Measurements from ENCODE around the gene GOLM1. TPM values are rescaled to one million over a fixed set of nuclear protein-coding genes. Genes with fewer than 3 reads are reported as not detected.

Gene GOLM1
- polyA plus RNA-seq, 1 donor, result 124 TPM

DNA sequence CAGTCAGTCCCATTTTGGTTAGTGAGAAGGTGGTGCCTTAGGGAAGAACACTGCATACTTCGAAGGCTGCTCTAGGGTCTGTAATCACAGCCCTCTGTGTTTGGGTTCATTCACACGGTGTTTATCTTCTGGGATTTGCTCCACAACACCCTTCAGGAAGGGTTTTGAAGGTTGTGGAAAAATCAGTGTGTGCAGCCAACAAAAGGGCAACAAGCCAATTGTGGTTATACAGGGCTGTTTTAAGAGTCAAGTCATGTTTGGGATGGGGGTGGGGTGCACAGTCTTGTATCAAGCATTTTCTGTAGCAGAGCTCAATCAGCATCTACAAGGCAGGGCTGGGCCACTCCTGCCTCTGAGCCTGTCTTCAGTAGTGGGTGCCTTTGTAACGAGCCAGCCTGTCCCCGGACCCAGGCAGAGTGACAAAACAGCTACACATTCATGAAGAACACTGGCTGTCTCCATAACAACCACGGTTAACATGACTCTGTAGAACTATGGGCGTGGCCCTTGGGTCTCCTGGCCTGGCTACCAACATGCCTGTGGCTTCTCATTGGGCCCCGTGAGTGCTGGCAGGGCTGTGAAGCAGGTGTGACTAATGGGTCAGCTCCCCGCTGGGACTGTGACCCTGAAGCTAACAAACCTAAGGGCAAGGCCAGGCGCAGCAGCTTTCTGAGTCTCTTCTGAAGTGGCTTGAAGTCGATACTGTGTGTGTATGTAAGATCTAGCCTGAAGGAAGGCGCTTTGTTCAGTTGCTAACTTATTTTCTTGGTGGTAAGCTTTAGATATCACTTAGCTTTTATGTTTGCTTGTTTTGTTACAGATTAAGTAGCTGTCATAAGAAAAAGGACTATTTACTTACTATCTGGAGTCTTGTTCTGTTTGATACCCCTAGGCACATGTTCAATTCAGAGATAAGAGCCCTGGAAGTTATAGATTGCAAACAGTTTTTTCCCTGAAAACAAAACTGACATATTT lies 27.9 kb upstream of the GOLM1 start:
- no CpG with 5 or more reads among the region's 11 CpGs for WGBS (ENCODE audit: insufficient coverage, low lambda C conversion rate)
- H3K4me1 ChIP-seq (ENCODE audit: control insufficient read depth, insufficient read depth, low read length), result peaks cover 15% of the 10 kb centered on the region

GRCh38 chr9:86122311-86122710 lies 23.0 kb upstream of the GOLM1 start:
- Histone ChIP-seq H3K36me3 (ENCODE audit: control insufficient read depth, insufficient read depth, low read length) (no peaks in the 10 kb centered on the region), H3K27ac (ENCODE audit: low read length) (no peak overlapping the region), H3K27me3 (ENCODE audit: control insufficient read depth, insufficient read depth, low read length) (no peaks in the 10 kb centered on the region), H3K4me3 (ENCODE audit: low read length) (no peak overlapping the region), H3K9me3 (ENCODE audit: control insufficient read depth, low read depth, low read length) (no peaks in the 10 kb centered on the region), H3K4me1 (ENCODE audit: control insufficient read depth, insufficient read depth, low read length) (peaks cover 5% of the 10 kb centered on the region)
- no CpG with 5 or more reads among the region's 2 CpGs for WGBS (ENCODE audit: insufficient coverage, low lambda C conversion rate)
- no peak for DNase-seq

More for the DNA sequence above, 27.9 kb upstream of the GOLM1 start:
- Histone ChIP-seq H3K27ac (ENCODE audit: low read length) (peak overlapping the region; percentile 87), H3K9me3 (ENCODE audit: control insufficient read depth, low read depth, low read length) (no peaks in the 10 kb centered on the region), H3K36me3 (ENCODE audit: control insufficient read depth, insufficient read depth, low read length) (no peaks in the 10 kb centered on the region), H3K27me3 (ENCODE audit: control insufficient read depth, insufficient read depth, low read length) (no peaks in the 10 kb centered on the region), H3K4me3 (ENCODE audit: low read length) (no peak overlapping the region)
- peak; percentile 94 to 97 for DNase-seq

GRCh38 chr9:86119457-86119856 lies 20.1 kb upstream of the GOLM1 start:
- Histone ChIP-seq H3K9me3 (ENCODE audit: control insufficient read depth, low read depth, low read length) (no peaks in the 10 kb centered on the region), H3K4me1 (ENCODE audit: control insufficient read depth, insufficient read depth, low read length) (no peaks in the 10 kb centered on the region), H3K4me3 (ENCODE audit: low read length) (no peak overlapping the region), H3K36me3 (ENCODE audit: control insufficient read depth, insufficient read depth, low read length) (no peaks in the 10 kb centered on the region), H3K27ac (ENCODE audit: low read length) (no peak overlapping the region), H3K27me3 (ENCODE audit: control insufficient read depth, insufficient read depth, low read length) (no peaks in the 10 kb centered on the region)
- no peak for DNase-seq
- no CpG with 5 or more reads among the region's 5 CpGs for WGBS (ENCODE audit: insufficient coverage, low lambda C conversion rate)

DNA sequence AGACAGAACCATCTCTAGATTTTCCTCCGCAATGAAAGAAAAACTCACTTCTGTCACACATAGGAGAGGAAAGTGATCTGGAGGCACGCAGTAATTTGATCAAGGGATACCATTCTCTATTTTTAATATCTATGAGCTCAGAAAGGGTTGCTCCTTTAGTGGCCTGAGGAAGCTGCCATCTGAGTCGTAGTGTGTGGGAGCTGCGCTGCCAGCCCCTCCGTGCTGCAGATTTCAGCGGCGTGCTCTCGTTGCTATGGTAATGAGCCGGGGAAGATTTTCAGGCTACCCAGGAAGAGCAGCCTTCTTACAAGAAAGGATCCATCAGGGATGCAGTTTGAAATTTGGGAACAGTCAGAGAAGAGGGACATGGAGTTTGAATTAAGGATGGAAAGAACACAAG lies 17.1 kb upstream of the GOLM1 start:
- no peak overlapping the region for H3K4me3 ChIP-seq (ENCODE audit: low read length)
- no peaks in the 10 kb centered on the region for H3K4me1 ChIP-seq (ENCODE audit: control insufficient read depth, insufficient read depth, low read length)
- no peak for DNase-seq
- H3K27ac ChIP-seq (ENCODE audit: low read length), result no peak overlapping the region
- no peaks in the 10 kb centered on the region for H3K27me3 ChIP-seq (ENCODE audit: control insufficient read depth, insufficient read depth, low read length)
- 40% methylated on average over 1 of the region's 9 CpGs for WGBS (ENCODE audit: insufficient coverage, low lambda C conversion rate)
- H3K36me3 ChIP-seq (ENCODE audit: control insufficient read depth, insufficient read depth, low read length), result no peaks in the 10 kb centered on the region
- no peaks in the 10 kb centered on the region for H3K9me3 ChIP-seq (ENCODE audit: control insufficient read depth, low read depth, low read length)

DNA sequence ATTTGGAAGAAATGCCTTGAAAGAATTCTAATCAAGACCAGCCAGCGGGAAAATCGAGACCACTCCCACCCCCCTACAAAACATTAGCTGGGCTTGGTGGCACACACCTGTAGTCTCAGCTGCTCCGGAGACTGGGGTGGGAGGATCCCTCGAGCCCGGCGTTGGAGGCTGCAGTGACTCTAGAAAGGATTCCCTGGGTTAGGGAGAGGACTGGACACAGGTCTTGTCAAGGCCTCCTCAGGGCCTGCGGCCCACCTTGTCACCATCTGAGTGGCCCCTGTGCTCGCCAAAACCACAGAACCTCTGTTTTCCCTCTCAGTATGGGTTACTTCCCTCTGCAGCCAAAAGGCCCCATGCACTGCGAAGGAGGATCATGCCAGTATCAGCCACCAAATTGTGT lies 16.5 kb upstream of the GOLM1 start:
- no peak overlapping the region for H3K27ac ChIP-seq (ENCODE audit: low read length)
- H3K4me3 ChIP-seq (ENCODE audit: low read length), result no peak overlapping the region
- no peaks in the 10 kb centered on the region for H3K4me1 ChIP-seq (ENCODE audit: control insufficient read depth, insufficient read depth, low read length)
- H3K9me3 ChIP-seq (ENCODE audit: control insufficient read depth, low read depth, low read length), result no peaks in the 10 kb centered on the region
- H3K36me3 ChIP-seq (ENCODE audit: control insufficient read depth, insufficient read depth, low read length), result no peaks in the 10 kb centered on the region
- no peaks in the 10 kb centered on the region for H3K27me3 ChIP-seq (ENCODE audit: control insufficient read depth, insufficient read depth, low read length)
- no peak for DNase-seq
- WGBS (ENCODE audit: insufficient coverage, low lambda C conversion rate), result no CpG with 5 or more reads among the region's 9 CpGs

DNA sequence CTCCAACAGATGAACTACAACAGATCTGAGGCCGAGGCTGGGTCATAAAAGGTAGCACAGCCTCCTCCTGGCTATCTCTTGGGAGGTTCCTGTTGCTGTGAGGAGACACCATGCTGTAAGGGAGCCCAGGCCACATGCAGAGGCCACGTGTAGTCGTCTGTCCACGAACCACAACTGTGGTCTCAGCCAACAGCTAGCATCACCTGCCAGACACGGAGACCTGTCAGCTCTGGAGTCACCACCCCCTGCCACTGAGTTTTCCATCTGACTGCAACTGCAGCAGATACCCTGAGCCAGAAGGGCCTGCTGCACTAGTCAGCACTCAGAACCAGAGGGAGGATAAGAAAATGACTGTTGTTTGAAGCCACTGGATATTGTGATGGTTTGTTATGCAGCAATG lies 12.7 kb upstream of the GOLM1 start:
- DNase-seq, result no peak
- H3K27me3 ChIP-seq (ENCODE audit: control insufficient read depth, insufficient read depth, low read length), result no peaks in the 10 kb centered on the region
- no peak overlapping the region for H3K4me3 ChIP-seq (ENCODE audit: low read length)
- H3K27ac ChIP-seq (ENCODE audit: low read length), result no peak overlapping the region
- no peaks in the 10 kb centered on the region for H3K4me1 ChIP-seq (ENCODE audit: control insufficient read depth, insufficient read depth, low read length)
- no peaks in the 10 kb centered on the region for H3K9me3 ChIP-seq (ENCODE audit: control insufficient read depth, low read depth, low read length)
- no peaks in the 10 kb centered on the region for H3K36me3 ChIP-seq (ENCODE audit: control insufficient read depth, insufficient read depth, low read length)
- no CpG with 5 or more reads among the region's 5 CpGs for WGBS (ENCODE audit: insufficient coverage, low lambda C conversion rate)

- Histone ChIP-seq H3K9me3 (ENCODE audit: control insufficient read depth, low read depth, low read length) (no peaks in the 10 kb centered on the region), H3K4me1 (ENCODE audit: control insufficient read depth, insufficient read depth, low read length) (peaks cover 10% of the 10 kb centered on the region), H3K27me3 (ENCODE audit: control insufficient read depth, insufficient read depth, low read length) (no peaks in the 10 kb centered on the region), H3K36me3 (ENCODE audit: control insufficient read depth, insufficient read depth, low read length) (no peaks in the 10 kb centered on the region), H3K27ac (ENCODE audit: low read length) (no peak overlapping the region), H3K4me3 (ENCODE audit: low read length) (no peak overlapping the region)
- WGBS (ENCODE audit: insufficient coverage, low lambda C conversion rate), result no CpG with 5 or more reads among the region's 3 CpGs
- no peak for DNase-seq
Measured at GRCh38 chr9:86102626-86103025, 3.3 kb upstream of the GOLM1 start.

- peak in 1 of 2 donors; percentile 78 for DNase-seq
- Histone ChIP-seq H3K27me3 (ENCODE audit: control insufficient read depth, insufficient read depth, low read length) (no peaks in the 10 kb centered on the region), H3K4me3 (ENCODE audit: low read length) (peak overlapping the region; percentile 60), H3K27ac (ENCODE audit: low read length) (peak overlapping the region; percentile 44), H3K36me3 (ENCODE audit: control insufficient read depth, insufficient read depth, low read length) (no peaks in the 10 kb centered on the region), H3K4me1 (ENCODE audit: control insufficient read depth, insufficient read depth, low read length) (peaks cover 29% of the 10 kb centered on the region), H3K9me3 (ENCODE audit: control insufficient read depth, low read depth, low read length) (no peaks in the 10 kb centered on the region)
- WGBS (ENCODE audit: insufficient coverage, low lambda C conversion rate), result 0% methylated on average over 3 of the region's 45 CpGs
Measured at GRCh38 chr9:86099701-86100364, 475 bp upstream of the GOLM1 start.

- peak in 1 of 2 donors; percentile 40 for DNase-seq
- Histone ChIP-seq H3K4me3 (ENCODE audit: low read length) (peak overlapping the region; percentile 79), H3K4me1 (ENCODE audit: control insufficient read depth, insufficient read depth, low read length) (peaks cover 41% of the 10 kb centered on the region), H3K27me3 (ENCODE audit: control insufficient read depth, insufficient read depth, low read length) (no peaks in the 10 kb centered on the region), H3K36me3 (ENCODE audit: control insufficient read depth, insufficient read depth, low read length) (no peaks in the 10 kb centered on the region), H3K9me3 (ENCODE audit: control insufficient read depth, low read depth, low read length) (no peaks in the 10 kb centered on the region), H3K27ac (ENCODE audit: low read length) (peak overlapping the region; percentile 4)
- 0% methylated on average over 1 of the region's 10 CpGs for WGBS (ENCODE audit: insufficient coverage, low lambda C conversion rate)
Measured at GRCh38 chr9:86097510-86098224, 1.7 kb downstream of the GOLM1 start.

DNA sequence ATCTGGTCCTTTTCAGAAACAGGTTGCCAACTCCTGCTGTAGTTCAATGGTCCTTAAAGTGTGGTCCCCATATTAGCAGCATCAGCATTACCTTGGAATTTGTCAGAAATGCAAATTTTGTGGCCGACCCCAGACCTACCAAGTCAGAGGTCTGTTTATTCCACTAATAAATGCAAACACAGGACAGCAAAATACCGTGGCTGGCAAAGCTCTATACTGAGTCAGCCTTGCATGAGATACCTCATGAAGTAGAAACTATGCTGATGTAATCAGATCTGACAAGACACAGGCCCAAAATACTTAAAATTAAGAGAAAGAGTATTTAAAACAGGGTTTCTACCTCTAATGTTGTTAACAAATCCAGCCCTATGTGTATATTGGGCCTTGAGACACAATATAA lies 3.0 kb downstream of the GOLM1 start:
- Histone ChIP-seq H3K36me3 (ENCODE audit: control insufficient read depth, insufficient read depth, low read length) (no peaks in the 10 kb centered on the region), H3K4me3 (ENCODE audit: low read length) (no peak overlapping the region), H3K27ac (ENCODE audit: low read length) (no peak overlapping the region), H3K4me1 (ENCODE audit: control insufficient read depth, insufficient read depth, low read length) (peaks cover 41% of the 10 kb centered on the region), H3K27me3 (ENCODE audit: control insufficient read depth, insufficient read depth, low read length) (no peaks in the 10 kb centered on the region), H3K9me3 (ENCODE audit: control insufficient read depth, low read depth, low read length) (no peaks in the 10 kb centered on the region)
- WGBS (ENCODE audit: insufficient coverage, low lambda C conversion rate), result no CpG with 5 or more reads among the region's 2 CpGs
- no peak for DNase-seq
